ENCODE results near the gene GOLGA6L10.
"Not testable (repeated sequence)": the region's sequence is repeated elsewhere in the genome, so short reads cannot be mapped to it uniquely, and the experiment has no call there.

DNA sequence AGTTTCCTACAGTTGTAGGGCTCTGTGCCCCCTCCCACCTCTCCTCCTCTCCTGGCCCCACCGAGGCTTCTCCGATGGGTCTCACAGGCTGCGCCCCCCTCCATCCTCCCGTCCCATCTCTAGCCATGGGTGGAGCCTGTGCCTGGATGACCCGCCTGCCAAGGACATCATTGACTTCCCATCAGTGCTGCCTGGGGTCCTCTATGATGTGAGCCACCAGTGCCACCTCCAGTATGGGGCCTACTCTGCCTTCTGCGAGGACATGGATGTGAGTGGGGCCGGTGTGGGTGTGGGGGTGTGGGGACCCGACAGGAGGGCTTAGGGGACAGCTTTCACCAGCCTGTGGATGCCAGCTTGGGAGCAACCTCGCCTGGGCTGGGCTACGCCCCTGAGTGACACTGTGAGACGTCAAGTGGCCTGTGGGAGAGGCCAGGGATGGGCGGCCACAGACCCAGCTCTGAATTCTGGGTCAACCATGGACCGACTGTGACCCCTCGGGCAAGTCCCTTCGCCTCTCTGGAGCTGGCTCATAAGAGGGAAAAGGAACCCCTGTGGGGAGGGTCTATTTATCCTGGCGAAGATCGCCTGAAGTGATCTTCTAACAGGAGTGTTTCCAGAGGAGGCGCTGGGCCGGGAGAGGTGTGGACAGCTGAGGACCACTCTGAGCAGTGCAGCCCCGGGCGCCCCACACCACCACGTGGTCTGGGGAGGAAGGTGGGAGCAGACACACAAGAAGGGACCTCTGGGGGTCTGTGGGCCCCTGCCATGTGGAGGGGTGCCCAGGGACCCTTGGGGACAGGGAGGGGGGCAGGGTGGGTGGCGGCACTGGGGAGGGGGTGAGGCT is 32.8 kb downstream of the GOLGA6L10 start:
- TF ChIP-seq, protein P1, sequence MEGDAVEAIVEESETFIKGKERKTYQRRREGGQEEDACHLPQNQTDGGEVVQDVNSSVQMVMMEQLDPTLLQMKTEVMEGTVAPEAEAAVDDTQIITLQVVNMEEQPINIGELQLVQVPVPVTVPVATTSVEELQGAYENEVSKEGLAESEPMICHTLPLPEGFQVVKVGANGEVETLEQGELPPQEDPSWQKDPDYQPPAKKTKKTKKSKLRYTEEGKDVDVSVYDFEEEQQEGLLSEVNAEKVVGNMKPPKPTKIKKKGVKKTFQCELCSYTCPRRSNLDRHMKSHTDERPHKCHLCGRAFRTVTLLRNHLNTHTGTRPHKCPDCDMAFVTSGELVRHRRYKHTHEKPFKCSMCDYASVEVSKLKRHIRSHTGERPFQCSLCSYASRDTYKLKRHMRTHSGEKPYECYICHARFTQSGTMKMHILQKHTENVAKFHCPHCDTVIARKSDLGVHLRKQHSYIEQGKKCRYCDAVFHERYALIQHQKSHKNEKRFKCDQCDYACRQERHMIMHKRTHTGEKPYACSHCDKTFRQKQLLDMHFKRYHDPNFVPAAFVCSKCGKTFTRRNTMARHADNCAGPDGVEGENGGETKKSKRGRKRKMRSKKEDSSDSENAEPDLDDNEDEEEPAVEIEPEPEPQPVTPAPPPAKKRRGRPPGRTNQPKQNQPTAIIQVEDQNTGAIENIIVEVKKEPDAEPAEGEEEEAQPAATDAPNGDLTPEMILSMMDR (IDR thresholded peaks at IDR 0.05), result not testable (repeated sequence)
- TF ChIP-seq, protein P2, sequence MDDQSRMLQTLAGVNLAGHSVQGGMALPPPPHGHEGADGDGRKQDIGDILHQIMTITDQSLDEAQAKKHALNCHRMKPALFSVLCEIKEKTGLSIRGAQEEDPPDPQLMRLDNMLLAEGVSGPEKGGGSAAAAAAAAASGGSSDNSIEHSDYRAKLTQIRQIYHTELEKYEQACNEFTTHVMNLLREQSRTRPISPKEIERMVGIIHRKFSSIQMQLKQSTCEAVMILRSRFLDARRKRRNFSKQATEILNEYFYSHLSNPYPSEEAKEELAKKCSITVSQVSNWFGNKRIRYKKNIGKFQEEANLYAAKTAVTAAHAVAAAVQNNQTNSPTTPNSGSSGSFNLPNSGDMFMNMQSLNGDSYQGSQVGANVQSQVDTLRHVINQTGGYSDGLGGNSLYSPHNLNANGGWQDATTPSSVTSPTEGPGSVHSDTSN (IDR thresholded peaks at IDR 0.05), result not testable (repeated sequence)
- not testable (repeated sequence) for TF ChIP-seq EP300 (IDR thresholded peaks at IDR 0.05; ENCODE audit: borderline replicate concordance in 1 of 2, low read depth in 1 of 2, low read length in 1 of 2); YY1 (IDR thresholded peaks at IDR 0.05; ENCODE audit: low read depth); POLR2AphosphoS5 (IDR thresholded peaks at IDR 0.05; ENCODE audit: low read depth, low read length); SIN3A (IDR thresholded peaks at IDR 0.05; ENCODE audit: borderline replicate concordance, low read depth, low read length); RAD21 (IDR thresholded peaks at IDR 0.05; ENCODE audit: low read length); RCOR1 (IDR thresholded peaks at IDR 0.05; ENCODE audit: low read length); RFX5 (IDR thresholded peaks at IDR 0.05; ENCODE audit: low read length)
- TF ChIP-seq, protein P3, sequence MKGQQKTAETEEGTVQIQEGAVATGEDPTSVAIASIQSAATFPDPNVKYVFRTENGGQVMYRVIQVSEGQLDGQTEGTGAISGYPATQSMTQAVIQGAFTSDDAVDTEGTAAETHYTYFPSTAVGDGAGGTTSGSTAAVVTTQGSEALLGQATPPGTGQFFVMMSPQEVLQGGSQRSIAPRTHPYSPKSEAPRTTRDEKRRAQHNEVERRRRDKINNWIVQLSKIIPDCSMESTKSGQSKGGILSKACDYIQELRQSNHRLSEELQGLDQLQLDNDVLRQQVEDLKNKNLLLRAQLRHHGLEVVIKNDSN (IDR thresholded peaks at IDR 0.05; ENCODE audit: borderline replicate concordance, low read depth), result not testable (repeated sequence)
- TF ChIP-seq, protein P4, sequence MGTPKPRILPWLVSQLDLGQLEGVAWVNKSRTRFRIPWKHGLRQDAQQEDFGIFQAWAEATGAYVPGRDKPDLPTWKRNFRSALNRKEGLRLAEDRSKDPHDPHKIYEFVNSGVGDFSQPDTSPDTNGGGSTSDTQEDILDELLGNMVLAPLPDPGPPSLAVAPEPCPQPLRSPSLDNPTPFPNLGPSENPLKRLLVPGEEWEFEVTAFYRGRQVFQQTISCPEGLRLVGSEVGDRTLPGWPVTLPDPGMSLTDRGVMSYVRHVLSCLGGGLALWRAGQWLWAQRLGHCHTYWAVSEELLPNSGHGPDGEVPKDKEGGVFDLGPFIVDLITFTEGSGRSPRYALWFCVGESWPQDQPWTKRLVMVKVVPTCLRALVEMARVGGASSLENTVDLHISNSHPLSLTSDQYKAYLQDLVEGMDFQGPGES (IDR thresholded peaks at IDR 0.05; ENCODE audit: low read depth, low read length), result not testable (repeated sequence)

All from SK-N-SH (cell line).